H1 (cell line): ENCODE results near the gene GPR139. TPM values are rescaled to one million over a fixed set of nuclear protein-coding genes. Genes with fewer than 3 reads are reported as not detected.

ENCODE experiments used
- CTCF ChIA-PET: fragments of 300-600 bp; sonication (Branson Sonifier 250); formaldehyde crosslinking; loops from one replicate; lab custom pipeline; 2021; ENCODE audit not compliant: partially characterized antibody; lab: Charles Lee
- POLR2A ChIA-PET: fragments of 300-600 bp; sonication (Branson Sonifier 250); formaldehyde crosslinking; loops from one replicate; lab custom pipeline; 2021; ENCODE audit warnings: inconsistent platforms; ENCODE audit not compliant: partially characterized antibody; lab: Charles Lee
- DNase-seq, 2 experiments: peaks; one replicate each; pipeline versions ENCODE4 v3.0.0 to v3.0.0-alpha.2; 2010 to 2022; ENCODE audit warnings: low spot score in 2 of 2, low read depth in 1 of 2, mixed read lengths in 1 of 2
- FAIRE-seq: peaks from 2 replicates; lab custom pipeline; 2011; peaks lifted over from hg19 to GRCh38; lab: Jason Lieb, UNC
- H2AFZ ChIP-seq: 2 replicates; pipeline ENCODE4 v1.8.1; 2012; ENCODE audit warnings: low read length, inconsistent platforms
- H2AK5ac ChIP-seq: 2 replicates; pipeline ENCODE4 v1.6.1; 2013; ENCODE audit warnings: low read depth, low read length
- H2BK120ac ChIP-seq: replicated peaks from 2 replicates; pipeline ENCODE3; 2013; ENCODE audit warnings: low read depth, low read length, inconsistent platforms
- H2BK12ac ChIP-seq: 2 replicates; pipeline ENCODE4 v1.6.1; 2013; ENCODE audit warnings: low read depth, low read length
- H2BK15ac ChIP-seq: 2 replicates; pipeline ENCODE4 v1.6.1; 2013; ENCODE audit warnings: low read length
- H2BK20ac ChIP-seq: 2 replicates; pipeline ENCODE4 v1.6.1; 2013; ENCODE audit warnings: low read length
- H2BK5ac ChIP-seq: 2 replicates; pipeline ENCODE4 v1.6.1; 2013; ENCODE audit warnings: low read depth, low read length
- H3K14ac ChIP-seq: 2 replicates; pipeline ENCODE4 v1.6.1; 2013; ENCODE audit warnings: inconsistent platforms; ENCODE audit not compliant: insufficient read length
- H3K18ac ChIP-seq: 2 replicates; pipeline ENCODE4 v1.6.1; 2013; ENCODE audit warnings: low read length; ENCODE audit errors: extremely low read depth
- H3K23ac ChIP-seq: 2 replicates; pipeline ENCODE4 v1.6.1; 2013; ENCODE audit warnings: inconsistent platforms; ENCODE audit not compliant: insufficient read length
- H3K23me2 ChIP-seq: 2 replicates; pipeline ENCODE4 v1.6.1; 2013; ENCODE audit warnings: low read depth, low read length
- H3K27ac ChIP-seq: 2 replicates; pipeline ENCODE4 v1.6.1; 2011; ENCODE audit warnings: low read depth, low read length, inconsistent platforms
- H3K27me3 ChIP-seq, 4 experiments: replicated peaks in 1 of 4; 1 replicate in 1 of 4; 2 replicates in 3 of 4; pipeline versions ENCODE4 v1.6.1 to v1.8.1; 2011 to 2013; ENCODE audit warnings: low read length in 3 of 4, mild to moderate bottlenecking in 3 of 4, inconsistent platforms in 2 of 4, mixed read lengths in 2 of 4, moderate library complexity in 1 of 4; ENCODE audit not compliant: control insufficient read depth in 3 of 4, insufficient read depth in 3 of 4; ENCODE audit errors: extremely low read depth in 1 of 4
- H3K36me3 ChIP-seq, 4 experiments: 2 replicates each; pipeline versions ENCODE4 v1.6.1 to v1.8.1; 2011 to 2013; ENCODE audit warnings: mild to moderate bottlenecking in 4 of 4, low read length in 3 of 4, moderate library complexity in 2 of 4, control low read depth in 1 of 4, inconsistent platforms in 1 of 4; ENCODE audit not compliant: insufficient read depth in 4 of 4, control insufficient read depth in 2 of 4
- H3K4ac ChIP-seq: replicated peaks from 2 replicates; pipeline ENCODE3; 2013; ENCODE audit warnings: low read length, low read depth, mixed read lengths, inconsistent platforms; ENCODE audit not compliant: insufficient read length
- H3K4me1 ChIP-seq, 4 experiments: replicated peaks in 1 of 4; 1 replicate in 1 of 4; 2 replicates in 3 of 4; pipeline versions ENCODE4 v1.6.1 to v1.8.1; 2011 to 2013; ENCODE audit warnings: low read length in 3 of 4, inconsistent platforms in 2 of 4, mixed read lengths in 1 of 4; ENCODE audit not compliant: insufficient read depth in 4 of 4, control insufficient read depth in 3 of 4
- H3K4me2 ChIP-seq, 2 experiments: 2 replicates each; pipeline versions ENCODE4 v1.6.1 to v1.8.1; 2011 to 2013; ENCODE audit warnings: low read depth in 2 of 2, low read length in 2 of 2, control low read depth in 1 of 2, inconsistent platforms in 1 of 2, mild to moderate bottlenecking in 1 of 2; ENCODE audit not compliant: insufficient read depth in 1 of 2
- H3K4me3 ChIP-seq, 4 experiments: fragments of 200-600, 300-600 bp in 1 of 4; sonication (generic), shearing (Covaris generic), sonication (Bioruptor Twin) in 1 of 4; 2 replicates each; pipeline versions ENCODE4 v1.5.1 to v1.8.1; 2011 to 2016; ENCODE audit warnings: low read length in 4 of 4, low read depth in 3 of 4, control low read depth in 2 of 4, inconsistent platforms in 2 of 4, mild to moderate bottlenecking in 2 of 4, mixed read lengths in 1 of 4, moderate library complexity in 1 of 4; ENCODE audit not compliant: insufficient read depth in 2 of 4; ENCODE audit errors: extremely low read depth in 1 of 4
- H3K56ac ChIP-seq: replicated peaks from 2 replicates; pipeline ENCODE3; 2013; ENCODE audit warnings: low read depth, mild to moderate bottlenecking, mixed read lengths, low read length, inconsistent platforms; ENCODE audit not compliant: insufficient read length
- H3K79me1 ChIP-seq: 2 replicates; pipeline ENCODE4 v1.6.1; 2013; ENCODE audit warnings: low read depth, low read length, control low read depth
- H3K79me2 ChIP-seq, 2 experiments: 2 replicates each; pipeline versions ENCODE4 v1.6.1 to v1.8.1; 2012 to 2013; ENCODE audit warnings: low read length in 2 of 2, mild to moderate bottlenecking in 2 of 2, inconsistent platforms in 1 of 2; ENCODE audit not compliant: insufficient read depth in 2 of 2, control insufficient read depth in 1 of 2
- H3K9ac ChIP-seq, 4 experiments: replicated peaks in 1 of 4; 1 replicate in 1 of 4; 2 replicates in 3 of 4; pipeline versions ENCODE4 v1.6.1 to v1.8.1; 2011 to 2013; ENCODE audit warnings: low read depth in 3 of 4, low read length in 3 of 4, control low read depth in 2 of 4, mild to moderate bottlenecking in 2 of 4, moderate library complexity in 2 of 4, inconsistent platforms in 1 of 4; ENCODE audit errors: extremely low read depth in 1 of 4
- H3K9me3 ChIP-seq, 2 experiments: 2 replicates each; pipeline versions ENCODE4 v1.6.1 to v1.8.1; 2012 to 2013; ENCODE audit warnings: mild to moderate bottlenecking in 2 of 2, moderate library complexity in 2 of 2, control low read depth in 1 of 2, inconsistent platforms in 1 of 2, low read depth in 1 of 2, low read length in 1 of 2, mixed read lengths in 1 of 2; ENCODE audit not compliant: insufficient read depth in 2 of 2
- H4K20me1 ChIP-seq, 2 experiments: replicated peaks in 1 of 2; 2 replicates each; pipeline versions ENCODE3 to v1.8.1; 2011 to 2013; ENCODE audit warnings: inconsistent platforms in 2 of 2, low read length in 2 of 2, mild to moderate bottlenecking in 1 of 2; ENCODE audit not compliant: insufficient read depth in 2 of 2, control insufficient read depth in 1 of 2
- H4K5ac ChIP-seq: 2 replicates; pipeline ENCODE4 v1.6.1; 2013; ENCODE audit warnings: low read length, low read depth, mixed read lengths, inconsistent platforms; ENCODE audit not compliant: insufficient read length
- H4K8ac ChIP-seq: 2 replicates; pipeline ENCODE4 v1.8.0; 2013; ENCODE audit warnings: mild to moderate bottlenecking, moderate library complexity, low read length, inconsistent platforms; ENCODE audit not compliant: insufficient read depth; ENCODE audit errors: extremely low read depth
- H4K91ac ChIP-seq: replicated peaks from 2 replicates; pipeline ENCODE3; 2013; ENCODE audit warnings: low read length, mixed read lengths, inconsistent platforms; ENCODE audit not compliant: insufficient read length
- CBX8 ChIP-seq: fragments of 300-800, 300-1000 bp; sonication (generic); IDR thresholded peaks from 2 replicates; pipeline ENCODE4 v1.7.1; 2016; ENCODE audit warnings: low read depth, low read length, borderline replicate concordance
- CTCF ChIP-seq, 3 experiments: IDR thresholded peaks; 1 replicate in 2 of 3; 2 replicates in 1 of 3; pipeline versions ENCODE4 v1.5.1 to v1.6.1; 2011; ENCODE audit warnings: low read length in 3 of 3, mild to moderate bottlenecking in 3 of 3, inconsistent platforms in 2 of 3, low read depth in 1 of 3, moderate library complexity in 1 of 3; ENCODE audit not compliant: insufficient read depth in 1 of 3; ENCODE audit errors: control extremely low read depth in 1 of 3
- GABPA ChIP-seq: IDR thresholded peaks from 2 replicates; pipeline ENCODE4 v1.6.1; 2011; ENCODE audit warnings: mild to moderate bottlenecking, low read length, moderate library complexity, borderline replicate concordance; ENCODE audit not compliant: insufficient read depth
- MAX ChIP-seq: IDR thresholded peaks from 2 replicates; pipeline ENCODE4 v1.6.1; 2012; ENCODE audit warnings: inconsistent platforms
- POLR2AphosphoS5 ChIP-seq: IDR thresholded peaks from 2 replicates; pipeline ENCODE4 v1.6.1; 2011; ENCODE audit warnings: low read depth, low read length
- RAD21 ChIP-seq, 2 experiments: IDR thresholded peaks in 1 of 2; conservative IDR thresholded peaks in 1 of 2; 2 replicates each; pipeline ENCODE4 v1.6.1; 2011; ENCODE audit warnings: low read depth in 2 of 2, low read length in 2 of 2, improper control_type of control experiment in 1 of 2, inconsistent platforms in 1 of 2, mild to moderate bottlenecking in 1 of 2, moderate library complexity in 1 of 2
- SIX5 ChIP-seq: IDR thresholded peaks from 2 replicates; pipeline ENCODE4 v1.6.1; 2011; ENCODE audit warnings: mild to moderate bottlenecking, low read depth, low read length
- SRF ChIP-seq: IDR thresholded peaks from 2 replicates; pipeline ENCODE4 v1.6.1; 2011; ENCODE audit warnings: mild to moderate bottlenecking, low read depth, low read length, moderate library complexity
- YY1 ChIP-seq: IDR thresholded peaks from 2 replicates; pipeline ENCODE4 v1.6.1; 2011; ENCODE audit warnings: low read depth, mild to moderate bottlenecking, low read length
- WGBS, 2 experiments: shearing (Covaris generic) in 1 of 2; methylation state at CpG; one replicate each; pipeline versions ENCODE4 v1.1.6 to v1.1.7; 2013 to 2015; ENCODE audit warnings: low lambda C conversion rate in 2 of 2, mixed read lengths in 2 of 2, inconsistent platforms in 1 of 2, low coverage in 1 of 2, missing lambda C conversion rate in 1 of 2; ENCODE audit not compliant: insufficient replicate concordance in 2 of 2, insufficient coverage in 1 of 2, insufficient read length in 1 of 2; ENCODE audit errors: extremely low coverage in 1 of 2, missing lambda C conversion rate in 1 of 2; 5-methylcytosine and 5-hydroxymethylcytosine counted together
- polyA plus RNA-seq, 7 experiments: library from polyadenylated mRNA; depleted of rRNA in 3 of 7; stranded (reverse) in 5 of 7; unstranded in 2 of 7; fragments of >200 nt in 5 of 7; fragments of 200-250 nt in 2 of 7; gene quantifications; 1 replicate in 5 of 7; 2 replicates in 1 of 7; 4 replicates in 1 of 7; pipeline versions ENCODE4 v1.2.1 to v1.2.3, GENCODE V29; 2011 to 2013; ENCODE audit warnings: missing spikeins in 2 of 7, mixed read lengths in 2 of 7
- total RNA-seq: library from RNA; stranded (reverse); fragmentation: NEBNext Ultra II Directional; extraction: Animal tissue kit (Norgen Biotek cat#: 25700); gene quantifications from 2 replicates; pipeline ENCODE4 v1.2.1, GENCODE V29; 2021

Gene GPR139
- total and polyA plus RNA-seq, 2 of the 8 experiments (the other 6 are each of a cell fraction or from before 2014, with no cell fraction given): 0.84 to 2.2 TPM

GRCh38 chr16:19991614-19992013 lies 82.1 kb downstream of the GPR139 start:
- Histone ChIP-seq H3K79me1 (no peaks in the 10 kb centered on the region), H3K4me3 (no peak overlapping the region), H3K36me3 (no peaks in the 10 kb centered on the region), H4K91ac (no peak overlapping the region), H4K8ac (peak overlapping the region; percentile 22; the same call in 1 of the 2 replicates), H3K9ac (no peak overlapping the region), H3K14ac (no peak overlapping the region), H2BK120ac (no peak overlapping the region), H3K79me2 (no peaks in the 10 kb centered on the region), H3K18ac (no peak overlapping the region), H2BK20ac (no peak overlapping the region), H2AK5ac (no peak overlapping the region), H3K9me3 (no peaks in the 10 kb centered on the region), H2BK15ac (no peak overlapping the region), H3K4ac (no peak overlapping the region), H3K23ac (no peak overlapping the region), H2AFZ (peak overlapping the region; percentile 91), H3K56ac (no peak overlapping the region), H3K23me2 (no peaks in the 10 kb centered on the region), H4K5ac (no peak overlapping the region), H4K20me1 (no peaks in the 10 kb centered on the region), H3K27ac (no peak overlapping the region), H3K4me1 (no peaks in the 10 kb centered on the region; a peak in 1 of 7 replicates), H3K4me2 (no peak overlapping the region), H3K27me3 (no peaks in the 10 kb centered on the region), H2BK12ac (no peak overlapping the region), H2BK5ac (no peak overlapping the region)
- DNase-seq (peak in 1 of 2 experiments; percentile 49), FAIRE-seq (peak; percentile 65)
- WGBS, 2 experiments: 78% methylated on average over 7 of the region's 7 CpGs; no CpG with 5 or more reads in 1 of the 2 experiments
- ChIA-PET CTCF (interaction anchor here (0.6 to 2.1 kb wide), 14 partner anchors 9 to 860 kb away, joined by 3 to 10 read pairs (median 4); no protein-coding TSS in a partner anchor), POLR2A (interaction anchor here (0.8 to 1.3 kb wide), 2 partner anchors 9 to 83 kb away, joined by 3 read pairs; no protein-coding TSS in a partner anchor)
- peak; percentile 36; the same call in 1 of the 2 replicates for TF ChIP-seq MAX
- TF ChIP-seq POLR2AphosphoS5: no peak
- TF ChIP-seq CBX8: no peak
- peak; percentile 50 for TF ChIP-seq SIX5
- peak; percentile 29 to 53; a peak in 3 of 4 replicates for TF ChIP-seq RAD21 (IDR thresholded peaks at IDR 0.05 in 1 of 2, conservative IDR thresholded peaks at IDR 0.05 in 1 of 2; ENCODE audit: low read depth in 2 of 2, low read length in 2 of 2)
- TF ChIP-seq GABPA: no peak
- TF ChIP-seq YY1: peak; percentile 85
- TF ChIP-seq SRF: no peak
- peak; percentile 3 to 50 (median 31); a peak in 3 of 4 replicates for TF ChIP-seq CTCF (IDR thresholded peaks at IDR 0.05; ENCODE audit: control extremely low read depth in 1 of 3, insufficient read depth in 1 of 3, low read depth in 1 of 3, low read length in 3 of 3)
